Measurements from ENCODE around the gene PRICKLE1.

PRICKLE1 gene

DNA sequence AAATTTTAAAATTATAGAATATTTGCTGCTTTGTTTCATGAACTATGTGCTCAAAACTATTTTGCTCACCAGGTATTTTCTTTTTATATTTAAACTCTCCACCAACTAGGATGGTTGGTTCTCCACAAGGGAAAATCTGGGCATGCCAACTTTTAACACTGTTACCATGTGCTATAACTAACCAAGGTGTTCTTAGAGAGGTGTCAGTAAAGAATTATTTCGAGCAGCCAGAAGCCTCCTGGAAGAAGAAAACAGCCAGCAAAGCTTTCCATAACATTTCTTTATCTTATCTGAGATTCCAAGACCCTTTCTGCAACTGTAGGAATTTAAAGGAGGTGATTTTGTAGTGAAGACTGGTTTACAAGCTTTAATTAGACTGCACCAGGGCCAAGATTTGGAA, 97.3 kb downstream of the PRICKLE1 start:
- TF ChIP-seq, protein P1, sequence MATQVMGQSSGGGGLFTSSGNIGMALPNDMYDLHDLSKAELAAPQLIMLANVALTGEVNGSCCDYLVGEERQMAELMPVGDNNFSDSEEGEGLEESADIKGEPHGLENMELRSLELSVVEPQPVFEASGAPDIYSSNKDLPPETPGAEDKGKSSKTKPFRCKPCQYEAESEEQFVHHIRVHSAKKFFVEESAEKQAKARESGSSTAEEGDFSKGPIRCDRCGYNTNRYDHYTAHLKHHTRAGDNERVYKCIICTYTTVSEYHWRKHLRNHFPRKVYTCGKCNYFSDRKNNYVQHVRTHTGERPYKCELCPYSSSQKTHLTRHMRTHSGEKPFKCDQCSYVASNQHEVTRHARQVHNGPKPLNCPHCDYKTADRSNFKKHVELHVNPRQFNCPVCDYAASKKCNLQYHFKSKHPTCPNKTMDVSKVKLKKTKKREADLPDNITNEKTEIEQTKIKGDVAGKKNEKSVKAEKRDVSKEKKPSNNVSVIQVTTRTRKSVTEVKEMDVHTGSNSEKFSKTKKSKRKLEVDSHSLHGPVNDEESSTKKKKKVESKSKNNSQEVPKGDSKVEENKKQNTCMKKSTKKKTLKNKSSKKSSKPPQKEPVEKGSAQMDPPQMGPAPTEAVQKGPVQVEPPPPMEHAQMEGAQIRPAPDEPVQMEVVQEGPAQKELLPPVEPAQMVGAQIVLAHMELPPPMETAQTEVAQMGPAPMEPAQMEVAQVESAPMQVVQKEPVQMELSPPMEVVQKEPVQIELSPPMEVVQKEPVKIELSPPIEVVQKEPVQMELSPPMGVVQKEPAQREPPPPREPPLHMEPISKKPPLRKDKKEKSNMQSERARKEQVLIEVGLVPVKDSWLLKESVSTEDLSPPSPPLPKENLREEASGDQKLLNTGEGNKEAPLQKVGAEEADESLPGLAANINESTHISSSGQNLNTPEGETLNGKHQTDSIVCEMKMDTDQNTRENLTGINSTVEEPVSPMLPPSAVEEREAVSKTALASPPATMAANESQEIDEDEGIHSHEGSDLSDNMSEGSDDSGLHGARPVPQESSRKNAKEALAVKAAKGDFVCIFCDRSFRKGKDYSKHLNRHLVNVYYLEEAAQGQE (IDR thresholded peaks at IDR 0.05; ENCODE audit: insufficient read depth in 1 of 2, low read depth in 2 of 2, low read length in 2 of 2), result no peak

DNA sequence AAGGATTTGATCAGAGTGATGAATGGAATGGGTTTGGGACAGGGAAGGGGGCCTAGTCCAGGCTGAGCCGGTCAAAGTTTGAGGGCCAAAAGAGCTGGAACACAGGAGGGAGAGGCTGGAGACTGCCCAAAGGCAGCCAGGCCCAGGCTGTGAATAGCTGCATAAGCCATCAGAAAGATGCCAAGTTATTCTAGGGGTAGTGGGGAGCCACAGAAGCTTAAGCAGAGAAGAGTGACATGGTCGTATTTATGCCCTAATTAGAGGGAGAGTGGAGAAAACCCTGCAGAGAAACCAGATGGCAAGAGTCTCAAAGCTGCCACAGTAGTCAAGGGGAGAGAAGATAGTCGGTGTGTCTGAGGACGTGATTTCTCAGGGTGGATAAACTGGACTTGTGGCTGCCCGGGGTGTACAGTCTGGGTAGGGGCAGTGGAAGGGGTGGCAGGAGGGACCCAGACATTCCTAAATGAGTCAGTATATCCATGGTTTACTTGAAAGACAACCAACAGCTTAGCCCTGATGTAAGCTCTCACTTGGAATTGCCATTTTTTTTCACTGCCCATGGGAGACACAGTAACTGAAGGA, 99.2 kb downstream of the PRICKLE1 start:
- TF ChIP-seq POLR2AphosphoS5 (IDR thresholded peaks at IDR 0.05; ENCODE audit: low read depth, low read length) (no peak), TAF1 (IDR thresholded peaks at IDR 0.05; ENCODE audit: borderline replicate concordance, insufficient read depth, low read length) (no peak), FOXP2 (optimal IDR thresholded peaks at IDR 0.05; ENCODE audit: borderline replicate concordance, extremely low read depth, extremely low read length, insufficient read depth) (no peak), SIN3A (IDR thresholded peaks at IDR 0.05; ENCODE audit: borderline replicate concordance, insufficient read depth, low read length) (no peak)
- TF ChIP-seq, protein P1 (IDR thresholded peaks at IDR 0.05; ENCODE audit: insufficient read depth in 1 of 2, low read depth in 2 of 2, low read length in 2 of 2), result no peak

DNA sequence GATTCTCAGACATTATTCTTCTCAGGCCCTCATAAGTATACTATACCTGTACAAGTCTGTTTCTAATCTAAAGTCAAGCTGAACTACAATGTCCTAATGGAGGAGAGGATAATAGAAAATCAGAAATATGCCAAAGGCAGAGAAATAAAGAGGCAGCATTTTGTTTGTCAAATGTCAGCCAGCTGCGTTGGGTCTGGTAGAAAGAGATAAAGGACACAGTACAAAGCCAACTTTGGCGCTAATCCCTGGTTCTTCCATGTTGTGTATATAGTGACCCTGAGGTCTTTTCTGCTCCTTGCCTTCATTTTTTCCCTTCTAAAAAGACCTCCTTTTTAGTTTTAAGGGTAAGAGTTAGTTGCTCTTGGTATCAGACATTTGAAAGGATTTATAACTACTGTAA, 103.1 kb downstream of the PRICKLE1 start:
- TF ChIP-seq FOXP2 (optimal IDR thresholded peaks at IDR 0.05; ENCODE audit: borderline replicate concordance, extremely low read depth, extremely low read length, insufficient read depth) (no peak), TAF1 (IDR thresholded peaks at IDR 0.05; ENCODE audit: borderline replicate concordance, insufficient read depth, low read length) (no peak), SIN3A (IDR thresholded peaks at IDR 0.05; ENCODE audit: borderline replicate concordance, insufficient read depth, low read length) (no peak), POLR2AphosphoS5 (IDR thresholded peaks at IDR 0.05; ENCODE audit: low read depth, low read length) (no peak)
- TF ChIP-seq, protein P1 (IDR thresholded peaks at IDR 0.05; ENCODE audit: insufficient read depth in 1 of 2, low read depth in 2 of 2, low read length in 2 of 2), result no peak

DNA sequence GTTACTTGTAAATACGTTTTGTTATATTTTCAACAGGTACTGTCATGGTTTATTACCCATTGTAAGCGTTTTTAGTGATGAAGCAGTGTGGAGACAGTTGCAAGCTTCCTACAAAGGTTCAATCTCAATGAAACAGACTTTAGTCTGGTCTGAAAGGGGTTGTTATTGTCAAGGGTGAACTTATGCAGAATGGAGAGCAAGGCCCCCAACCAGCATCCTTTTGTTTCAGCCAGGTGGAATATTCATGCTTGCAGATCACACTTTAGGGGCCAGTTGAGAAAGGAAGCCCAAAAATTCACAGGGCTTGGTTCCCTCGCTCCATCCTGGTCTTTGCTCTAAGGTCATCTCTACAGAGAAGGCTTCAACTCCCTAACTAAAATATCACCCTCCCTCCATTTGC, 103.7 kb downstream of the PRICKLE1 start:
- TF ChIP-seq TAF1 (IDR thresholded peaks at IDR 0.05; ENCODE audit: borderline replicate concordance, insufficient read depth, low read length) (no peak), FOXP2 (optimal IDR thresholded peaks at IDR 0.05; ENCODE audit: borderline replicate concordance, extremely low read depth, extremely low read length, insufficient read depth) (no peak), SIN3A (IDR thresholded peaks at IDR 0.05; ENCODE audit: borderline replicate concordance, insufficient read depth, low read length) (no peak), POLR2AphosphoS5 (IDR thresholded peaks at IDR 0.05; ENCODE audit: low read depth, low read length) (no peak)
- TF ChIP-seq, protein P1 (IDR thresholded peaks at IDR 0.05; ENCODE audit: insufficient read depth in 1 of 2, low read depth in 2 of 2, low read length in 2 of 2), result no peak

DNA sequence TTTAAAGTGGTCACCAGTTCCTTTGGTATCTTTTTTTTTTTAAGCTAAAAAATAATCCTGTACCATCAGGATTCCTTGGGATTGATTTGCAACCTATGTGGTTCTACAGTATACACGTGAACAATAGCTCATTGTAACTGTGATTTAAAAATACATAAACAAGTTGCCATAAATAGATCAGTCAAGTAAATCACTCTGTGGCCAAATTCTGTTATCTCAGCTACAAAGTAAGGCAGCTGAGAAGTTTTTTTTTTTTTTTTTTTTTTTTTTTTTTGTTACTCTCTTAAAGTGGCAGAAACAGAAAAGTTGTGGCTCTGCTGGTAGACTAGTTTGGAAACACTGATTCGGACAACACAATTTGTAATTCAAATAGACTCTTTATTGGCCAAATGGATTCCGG, 104.5 kb downstream of the PRICKLE1 start:
- TF ChIP-seq SIN3A (IDR thresholded peaks at IDR 0.05; ENCODE audit: borderline replicate concordance, insufficient read depth, low read length) (no peak), FOXP2 (optimal IDR thresholded peaks at IDR 0.05; ENCODE audit: borderline replicate concordance, extremely low read depth, extremely low read length, insufficient read depth) (no peak), POLR2AphosphoS5 (IDR thresholded peaks at IDR 0.05; ENCODE audit: low read depth, low read length) (no peak), TAF1 (IDR thresholded peaks at IDR 0.05; ENCODE audit: borderline replicate concordance, insufficient read depth, low read length) (no peak)
